ENCODE results near the gene KHDRBS2. TPM values are rescaled to one million over a fixed set of nuclear protein-coding genes. Genes with fewer than 3 reads are reported as not detected.

The KHDRBS2 gene
- polyA plus RNA-seq, 1 donor, result not detected

DNA sequence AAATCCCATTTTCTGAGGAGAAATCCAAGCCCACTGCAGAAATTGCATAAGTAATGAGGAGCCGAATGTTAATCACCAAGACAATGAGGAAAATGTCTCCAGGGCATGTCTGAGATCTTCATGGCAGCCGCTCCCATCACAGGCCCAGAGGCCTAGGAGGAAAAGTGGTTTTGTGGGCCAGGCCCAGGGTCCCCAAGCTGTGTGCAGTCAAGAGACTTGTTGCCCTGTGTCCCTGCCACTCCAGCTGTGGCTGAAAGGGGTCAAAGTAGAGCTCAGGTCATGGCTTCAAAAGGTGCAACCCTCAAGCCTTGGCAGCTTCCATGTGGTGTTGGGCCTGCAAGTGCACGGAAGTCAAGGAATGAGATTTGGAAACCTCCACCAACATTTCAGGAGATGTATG lies 276.6 kb downstream of the KHDRBS2 start:
- no peak for DNase-seq

DNA sequence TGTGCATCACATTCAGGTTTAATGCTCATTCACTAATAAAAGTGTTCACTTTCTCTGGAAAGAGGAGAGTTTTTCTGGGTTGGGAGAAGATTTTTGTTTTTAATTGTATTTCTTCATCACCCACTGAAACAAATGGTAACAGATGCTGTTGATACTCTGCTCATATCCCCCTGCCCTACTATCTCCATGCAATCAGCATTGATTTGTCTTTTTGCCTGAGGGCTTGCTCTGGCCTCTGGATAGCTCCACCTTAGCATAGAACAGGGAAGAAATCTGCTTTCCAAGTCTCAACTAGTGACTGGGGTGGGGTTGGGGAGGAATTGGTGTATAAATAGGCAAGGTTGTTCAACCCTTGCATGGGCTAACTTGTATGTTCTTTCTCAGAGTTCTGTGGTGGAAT lies 296.4 kb downstream of the KHDRBS2 start:
- no peak for DNase-seq

DNA sequence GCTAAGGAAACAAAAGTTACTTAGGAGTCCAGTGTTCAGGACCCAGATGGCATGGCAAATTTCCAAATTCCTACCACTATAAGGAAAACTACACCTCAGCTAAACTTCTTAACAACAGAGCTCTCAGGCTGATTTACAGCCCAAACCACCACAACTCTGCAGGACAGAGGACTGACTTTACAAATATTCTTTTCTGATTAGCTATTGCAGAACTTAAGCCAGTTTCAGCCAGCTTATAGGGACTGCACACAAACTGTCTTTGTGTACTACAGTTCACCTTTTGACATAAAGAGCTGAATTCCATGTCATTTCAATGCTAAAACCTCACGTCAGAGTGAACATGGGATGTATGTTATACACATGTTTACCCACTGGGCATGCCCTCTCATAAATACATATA lies 305.4 kb downstream of the KHDRBS2 start:
- DNase-seq, result no peak

DNA sequence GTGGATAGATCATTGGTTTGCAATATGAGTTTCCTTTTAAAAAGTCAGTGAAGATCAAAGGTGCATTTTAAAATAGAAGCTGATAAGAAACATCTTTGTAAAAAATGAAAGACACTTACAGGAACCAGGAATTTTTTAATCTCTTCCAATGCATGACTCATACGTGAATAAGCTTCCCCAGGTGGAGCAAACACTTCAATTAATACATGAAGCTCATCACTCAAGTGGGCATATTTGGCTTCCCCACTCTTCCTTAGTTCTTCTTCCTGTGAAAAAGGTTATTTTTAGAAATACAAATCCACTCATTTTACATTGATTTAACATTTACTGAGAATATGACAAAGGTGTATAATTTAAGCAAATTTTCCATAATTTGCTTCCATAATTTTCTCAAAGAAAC lies 308.1 kb downstream of the KHDRBS2 start:
- no peak for DNase-seq

DNA sequence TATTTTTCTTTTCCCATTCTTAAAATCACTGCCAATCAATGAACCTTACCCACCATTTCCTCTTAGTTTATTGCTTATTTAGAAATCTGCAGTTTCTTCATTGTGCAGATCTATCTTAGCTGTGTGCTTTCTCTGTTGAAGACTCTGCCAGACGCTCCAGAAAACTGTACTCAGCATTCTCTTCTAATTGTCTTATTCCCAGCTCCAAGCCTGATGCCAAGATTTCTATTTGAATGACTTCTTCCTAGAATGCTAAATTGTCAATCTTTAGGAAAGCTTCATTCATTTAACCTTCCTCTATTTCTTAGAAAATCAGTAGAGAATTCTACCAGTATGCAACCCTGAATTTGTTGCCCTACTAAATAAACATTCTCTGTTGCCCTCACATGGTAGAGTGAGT lies 308.9 kb downstream of the KHDRBS2 start:
- no peak for DNase-seq

DNA sequence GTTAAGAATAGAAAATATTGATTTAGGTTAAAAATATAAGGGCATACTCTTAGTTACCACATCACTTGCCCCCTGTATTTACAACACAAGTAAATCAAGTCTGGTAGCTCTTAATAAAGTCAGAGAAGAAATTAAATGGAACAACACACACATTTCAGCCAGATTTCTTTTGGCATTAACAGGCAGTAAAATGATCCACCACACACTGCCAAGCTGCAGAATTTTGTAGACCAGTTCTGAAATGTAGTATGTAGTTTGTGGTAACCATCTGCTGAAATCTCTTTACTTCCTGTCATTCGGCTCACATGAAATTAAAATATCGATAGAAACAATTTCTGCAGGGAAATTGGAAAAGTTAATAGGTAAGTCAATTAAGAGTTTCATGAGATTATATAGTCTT lies 326.8 kb downstream of the KHDRBS2 start:
- no peak for DNase-seq

DNA sequence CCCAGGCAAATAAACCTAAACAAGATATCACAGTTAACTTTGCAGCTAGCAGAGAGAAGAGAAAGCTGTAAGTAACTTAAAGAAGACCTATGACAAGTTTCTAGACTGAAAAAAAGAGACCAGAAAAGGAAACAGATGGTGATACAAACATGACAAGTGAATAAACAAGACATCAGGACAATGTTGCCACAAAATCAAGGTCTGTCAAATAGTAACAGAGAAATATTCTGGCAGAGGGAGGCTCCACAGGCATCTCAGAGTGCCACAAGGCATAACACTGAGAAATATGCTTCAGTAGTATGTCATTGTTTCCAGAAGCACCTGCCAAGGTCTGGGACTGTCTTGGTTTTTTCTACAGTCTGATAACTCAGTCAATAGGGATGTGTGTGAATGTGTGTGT lies 332.2 kb downstream of the KHDRBS2 start:
- peak; percentile 8 for DNase-seq

DNA sequence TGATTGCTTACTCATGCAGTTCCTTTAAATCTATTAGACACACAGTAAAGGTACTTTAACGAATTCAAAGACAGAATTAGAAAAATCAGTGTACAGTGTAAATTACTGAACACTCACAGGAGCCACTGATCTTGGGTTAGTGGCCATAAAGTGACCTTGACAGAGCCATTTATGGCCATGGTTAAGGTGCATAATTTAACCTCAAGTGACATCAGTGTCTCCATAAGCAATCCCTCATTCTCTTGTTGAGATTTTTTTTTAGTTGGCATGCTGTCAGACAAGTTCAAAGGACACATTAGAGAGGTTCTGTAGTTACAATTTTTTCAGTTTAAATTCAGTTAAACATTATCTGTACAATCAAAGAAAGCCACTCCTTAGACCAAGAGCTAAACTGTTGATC lies 334.4 kb downstream of the KHDRBS2 start:
- no peak for DNase-seq

DNA sequence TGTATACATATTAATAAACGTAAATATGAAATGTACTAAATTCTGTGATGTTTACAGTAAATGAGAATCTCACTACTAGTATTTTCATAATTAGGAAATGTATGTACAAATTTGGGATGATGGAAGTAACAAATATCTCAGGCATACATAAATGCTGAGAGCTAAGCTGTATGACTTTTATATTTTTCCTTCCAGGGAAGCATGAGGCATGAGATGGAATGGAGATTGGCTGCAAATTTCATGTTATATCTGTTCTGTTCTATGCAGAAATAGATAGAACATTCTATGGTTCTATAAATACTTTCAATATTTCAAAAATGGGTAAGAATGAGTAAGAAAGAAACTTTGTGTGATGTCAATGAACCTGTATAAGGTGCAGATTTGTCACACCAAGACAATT lies 335.2 kb downstream of the KHDRBS2 start:
- no peak for DNase-seq

DNA sequence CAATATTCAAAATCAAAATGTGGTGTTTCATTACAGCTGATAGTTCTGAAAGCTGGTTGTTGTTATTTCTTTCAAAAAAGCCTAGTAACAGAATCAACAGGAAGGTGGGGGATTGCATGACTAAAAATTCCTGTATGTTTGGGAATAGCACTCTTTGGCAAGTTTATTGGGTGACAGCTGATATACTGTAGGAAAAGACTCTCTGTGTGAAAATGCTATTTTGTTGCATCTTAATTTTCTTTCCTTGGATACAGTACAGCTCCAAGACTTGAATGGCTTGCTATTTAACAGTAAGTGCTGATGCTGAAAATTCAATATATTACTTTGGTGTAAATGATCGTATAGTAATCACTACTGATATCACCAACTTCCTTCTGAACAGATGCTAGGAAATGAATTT lies 336.1 kb downstream of the KHDRBS2 start:
- DNase-seq, result no peak

DNA sequence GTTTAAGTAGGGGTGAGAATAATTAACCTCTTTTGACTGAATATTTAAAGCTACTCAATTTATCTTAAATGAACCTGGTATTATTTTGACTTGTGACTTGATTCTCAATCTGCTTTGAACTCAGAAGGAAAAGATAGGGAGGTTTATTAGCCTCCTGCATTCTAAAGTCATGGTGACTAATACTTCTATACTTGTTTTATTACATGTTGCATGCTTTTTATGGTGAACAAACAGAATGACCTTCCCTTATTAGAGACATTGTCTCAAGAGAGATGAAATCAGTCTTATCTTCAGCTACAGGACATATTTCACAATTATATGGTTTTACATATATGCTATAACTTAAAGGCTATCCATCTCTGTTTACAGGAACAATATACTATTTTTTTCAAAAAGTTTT lies 336.9 kb downstream of the KHDRBS2 start:
- DNase-seq, result no peak

DNA sequence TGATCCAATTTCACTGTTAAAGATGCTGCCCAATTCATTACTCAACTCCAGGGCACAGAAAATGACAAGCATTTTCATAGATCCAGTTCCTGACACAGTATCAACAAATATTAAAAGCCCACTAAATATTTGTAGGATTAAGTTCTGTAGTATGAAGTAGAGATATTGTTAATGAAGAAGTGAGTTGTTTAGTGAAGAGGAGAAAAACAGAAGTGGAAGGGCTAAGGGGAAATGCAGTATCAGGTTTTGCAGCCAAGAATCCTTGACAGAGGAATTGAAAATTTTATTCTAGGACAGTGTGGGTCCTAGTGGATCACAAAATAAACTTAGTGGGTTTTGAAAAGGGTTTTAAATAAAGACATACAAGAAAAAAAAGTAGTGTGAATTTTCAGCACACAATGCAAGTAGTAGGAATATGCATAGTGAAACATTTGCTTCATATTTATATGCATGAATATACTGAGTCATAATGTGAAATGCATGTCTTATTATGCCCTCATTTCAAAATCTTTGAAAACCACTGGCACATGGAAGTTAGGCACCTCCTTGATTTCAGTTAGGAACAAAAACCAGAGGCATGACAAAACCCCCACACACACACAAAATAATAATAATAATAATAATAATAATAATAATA lies 338.6 kb downstream of the KHDRBS2 start:
- no peak for DNase-seq

DNA sequence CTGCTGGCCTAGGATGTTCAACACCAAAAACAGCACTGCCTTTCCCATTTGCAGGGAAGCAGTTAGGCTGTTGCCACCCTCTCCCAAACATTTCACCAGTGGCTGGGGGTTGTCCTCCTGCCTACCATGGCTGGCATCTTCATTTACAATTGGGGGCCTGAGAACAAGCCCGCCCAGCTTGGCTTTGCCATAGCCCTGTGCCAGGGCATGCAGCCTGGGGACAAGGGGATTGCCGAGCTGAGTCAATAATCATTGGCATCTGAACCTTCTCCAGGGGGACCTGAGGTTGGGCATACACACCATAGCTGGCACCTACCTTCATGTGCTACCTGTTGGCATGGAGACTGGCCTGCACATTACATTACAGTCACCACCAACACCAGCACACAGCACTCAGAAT lies 345.1 kb downstream of the KHDRBS2 start:
- no peak for DNase-seq

DNA sequence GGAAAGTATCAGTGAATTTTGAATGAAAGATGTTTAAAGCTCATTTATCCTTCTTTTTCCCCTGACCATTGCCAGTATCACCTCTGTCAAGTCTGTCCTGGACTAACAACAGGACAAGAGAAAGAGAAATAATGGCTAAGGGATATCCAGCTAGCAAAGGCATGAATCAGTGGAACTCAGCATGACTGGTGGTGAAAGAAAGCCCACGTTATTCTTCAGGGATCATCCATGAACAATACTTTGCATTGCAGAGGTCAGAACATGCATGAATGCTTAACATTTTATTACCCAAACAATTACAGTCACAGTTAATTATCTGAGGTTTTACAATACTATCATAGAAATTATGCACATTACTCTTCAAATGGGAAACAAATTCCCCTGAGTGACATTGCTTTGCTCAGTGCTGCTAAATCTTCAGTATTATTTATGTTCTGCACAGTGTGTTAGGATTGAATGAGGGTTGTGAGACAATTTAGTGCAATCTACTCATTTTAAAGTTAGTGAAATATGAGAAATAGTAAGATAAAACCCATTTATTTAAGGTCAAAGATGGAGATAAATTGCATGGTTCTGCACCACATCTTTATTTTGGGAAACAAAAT lies 350.7 kb downstream of the KHDRBS2 start:
- no peak for DNase-seq

DNA sequence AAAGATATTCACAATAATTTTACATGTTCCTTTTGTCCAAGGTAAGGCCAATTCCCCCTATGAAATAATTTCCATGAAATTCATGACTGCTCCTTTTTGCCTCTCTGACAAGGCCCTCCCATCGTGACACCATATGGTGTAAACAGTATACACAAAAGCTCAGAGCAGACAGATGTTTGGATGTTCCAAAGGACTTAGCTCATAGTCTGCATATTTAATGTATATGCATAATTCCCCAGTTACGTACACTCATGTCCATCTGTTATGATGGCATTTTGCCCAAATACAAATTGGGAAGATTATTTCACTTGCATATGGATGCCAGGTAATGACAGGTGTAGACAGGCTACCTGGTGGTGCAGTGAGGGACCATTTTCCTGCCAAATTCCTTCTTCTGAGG lies 376.5 kb downstream of the KHDRBS2 start:
- no peak for DNase-seq

DNA sequence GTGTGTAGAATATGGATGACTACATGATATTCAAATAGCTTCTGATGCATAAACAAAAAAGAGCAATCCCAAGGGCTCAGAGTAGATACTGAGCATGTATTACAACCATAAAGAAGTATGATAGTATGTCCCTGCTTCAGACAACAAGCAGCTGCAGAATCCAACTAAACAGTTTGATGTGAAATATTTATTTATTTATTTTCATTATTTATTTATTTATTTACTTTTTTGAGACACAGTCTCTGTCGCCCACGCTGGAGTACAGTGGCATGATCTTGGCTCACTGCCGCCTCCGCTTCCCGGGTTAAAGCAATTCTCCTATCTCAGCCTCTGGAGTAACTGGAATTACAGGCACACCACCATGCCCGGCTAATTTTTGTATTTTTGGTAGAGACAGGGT lies 384.3 kb downstream of the KHDRBS2 start:
- no peak for DNase-seq

DNA sequence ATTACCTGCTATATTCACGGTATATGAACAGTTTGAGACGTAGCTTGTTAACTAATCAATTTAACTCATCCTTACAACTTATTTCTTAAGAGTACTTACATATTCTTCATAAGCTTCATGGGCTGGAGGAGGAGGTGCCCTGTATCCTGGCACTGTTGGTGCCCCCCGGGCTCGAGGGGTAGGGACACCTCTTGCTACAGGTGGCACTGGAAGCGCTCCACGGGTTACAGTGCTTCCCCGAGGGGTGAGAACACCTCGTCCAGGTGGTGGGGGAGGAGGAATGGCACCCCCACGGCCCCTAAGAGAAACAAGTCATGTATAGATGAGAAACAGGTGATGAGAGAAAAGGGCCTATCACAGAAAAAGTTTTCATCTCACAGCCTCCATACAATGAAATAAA lies 391.5 kb downstream of the KHDRBS2 start:
- no peak for DNase-seq

DNA sequence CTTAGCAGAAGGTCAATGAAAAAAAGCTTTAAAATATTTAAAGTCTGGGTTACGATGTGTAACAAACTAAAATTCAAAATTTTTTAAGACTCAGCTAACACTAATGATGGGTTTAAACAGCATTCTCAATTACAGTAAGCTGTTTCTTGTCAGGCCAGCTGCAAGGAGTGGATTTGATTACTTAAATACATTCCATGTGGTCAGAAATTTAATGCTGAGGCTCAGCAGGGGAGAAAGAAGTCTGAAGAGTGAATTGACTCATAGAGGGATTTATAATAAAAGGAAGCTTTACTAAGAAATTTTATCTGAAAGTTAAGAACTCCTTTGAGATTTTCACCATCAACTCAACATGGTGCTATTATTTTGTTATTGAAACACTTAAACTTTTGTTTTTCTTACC lies 398.6 kb downstream of the KHDRBS2 start:
- no peak for DNase-seq

DNA sequence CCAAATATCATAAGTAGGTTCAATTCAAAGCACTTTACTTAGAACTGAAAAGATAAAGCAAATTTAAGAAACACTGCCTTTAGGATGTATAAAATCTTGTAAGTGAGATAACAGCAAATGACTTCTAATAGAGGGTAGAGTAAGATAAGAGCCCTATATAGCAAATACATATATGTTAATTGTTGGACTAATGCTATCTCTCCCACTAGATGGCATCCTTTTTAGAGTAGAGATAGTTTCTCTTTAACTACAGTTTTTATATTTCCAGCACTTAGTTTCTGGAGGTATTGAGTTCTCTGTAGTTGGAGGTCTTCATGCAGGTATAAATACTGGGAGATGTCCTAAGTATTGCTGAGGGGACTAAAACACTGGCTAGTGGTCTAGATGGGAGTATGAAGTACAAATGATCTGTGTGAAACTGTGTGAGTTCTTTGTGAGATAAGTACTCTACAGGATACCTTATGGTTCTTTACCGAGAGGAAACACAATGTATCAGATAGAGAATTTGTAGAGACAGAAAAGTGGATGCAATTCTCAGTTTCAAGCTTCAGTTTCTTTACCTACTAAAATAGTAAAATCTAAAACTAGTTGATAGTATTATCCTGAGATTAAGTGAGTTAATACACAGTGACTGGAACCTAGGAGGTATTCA lies 399.3 kb downstream of the KHDRBS2 start:
- no peak for DNase-seq

DNA sequence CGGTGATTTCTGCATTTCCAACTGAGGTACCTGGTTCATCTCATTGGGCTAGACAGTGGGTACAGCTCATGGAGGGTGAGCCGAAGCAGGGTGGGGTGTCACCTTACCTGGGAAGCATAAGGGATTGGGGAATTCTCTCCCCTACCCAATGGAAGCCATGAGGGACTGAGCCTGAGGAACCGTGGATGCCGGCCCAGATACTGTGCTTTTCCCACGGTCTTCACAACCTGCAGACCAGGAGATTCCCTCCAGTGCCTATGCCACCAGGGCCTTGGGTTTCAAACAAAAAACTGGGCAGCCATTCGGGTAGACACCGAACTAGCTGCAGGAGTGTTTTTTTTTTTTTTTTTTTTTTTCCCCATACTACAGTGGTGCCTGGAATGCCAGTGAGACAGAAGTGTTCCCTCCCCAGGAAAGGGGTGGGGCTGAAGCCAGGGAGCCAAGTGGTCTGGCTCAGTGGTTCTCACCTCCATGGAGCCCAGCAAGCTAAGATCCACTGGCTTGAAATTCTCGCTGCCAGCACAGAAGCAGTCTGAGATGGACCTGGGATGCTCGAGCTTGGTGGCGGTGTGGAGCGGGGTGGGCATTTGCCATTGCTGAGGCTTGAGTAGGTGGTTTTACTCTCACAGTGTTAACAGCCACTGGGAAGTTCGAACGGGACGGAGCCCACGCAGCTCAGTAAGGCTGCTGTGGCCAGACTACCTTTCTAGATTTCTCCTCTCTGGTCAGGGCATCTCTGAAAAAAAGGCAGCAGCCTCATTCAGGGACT lies 416.2 kb downstream of the KHDRBS2 start:
- no peak for DNase-seq

DNA sequence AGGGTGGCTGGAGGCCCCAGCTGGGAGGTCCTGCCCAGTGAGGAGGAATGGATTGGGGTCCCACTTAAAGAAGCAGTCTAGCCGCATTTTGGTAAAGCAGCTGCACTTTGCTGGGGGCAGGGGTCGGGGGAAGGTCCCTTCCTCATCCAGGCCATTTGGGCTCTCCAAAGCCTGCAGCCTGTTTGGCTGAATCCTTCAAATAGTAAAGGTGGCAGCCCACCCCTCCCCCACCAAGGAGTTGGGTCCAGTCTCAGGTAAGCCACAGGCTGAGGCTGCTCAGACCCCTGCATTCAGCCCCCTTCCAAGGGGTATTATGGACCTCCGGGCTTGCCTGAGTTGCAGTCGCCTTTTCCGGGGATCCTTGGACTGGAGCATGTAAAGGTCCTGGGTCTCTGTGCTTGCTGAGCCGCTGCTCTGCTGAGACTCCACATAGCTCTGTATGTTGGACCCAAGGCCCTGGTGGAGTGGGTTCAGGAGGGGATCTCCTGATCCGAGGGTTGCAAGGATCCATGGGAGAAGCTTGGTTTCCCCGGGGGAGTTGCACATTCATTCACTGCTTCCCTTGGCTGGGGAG lies 417.4 kb downstream of the KHDRBS2 start:
- no peak for DNase-seq

DNA sequence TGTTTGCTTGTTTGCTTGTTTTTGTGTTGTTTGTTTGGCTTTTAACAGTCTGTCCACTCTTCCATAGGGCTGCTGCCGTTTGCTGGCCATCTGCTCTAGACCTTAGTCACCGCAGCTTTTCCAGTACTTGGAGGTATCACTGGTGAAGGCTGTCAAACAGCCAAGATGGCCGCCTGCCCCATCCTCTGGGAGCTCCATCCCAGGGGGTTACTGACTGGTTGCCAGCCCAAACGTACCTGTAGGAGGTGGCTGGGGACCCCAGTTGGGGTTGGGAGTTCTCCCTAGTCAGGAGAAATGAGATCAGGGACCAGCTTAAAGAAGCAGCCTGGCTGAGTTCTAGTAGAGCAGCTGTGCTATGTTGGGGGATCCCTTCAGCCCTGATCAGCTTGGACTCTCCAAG lies 418.4 kb downstream of the KHDRBS2 start:
- DNase-seq, result no peak

DNA sequence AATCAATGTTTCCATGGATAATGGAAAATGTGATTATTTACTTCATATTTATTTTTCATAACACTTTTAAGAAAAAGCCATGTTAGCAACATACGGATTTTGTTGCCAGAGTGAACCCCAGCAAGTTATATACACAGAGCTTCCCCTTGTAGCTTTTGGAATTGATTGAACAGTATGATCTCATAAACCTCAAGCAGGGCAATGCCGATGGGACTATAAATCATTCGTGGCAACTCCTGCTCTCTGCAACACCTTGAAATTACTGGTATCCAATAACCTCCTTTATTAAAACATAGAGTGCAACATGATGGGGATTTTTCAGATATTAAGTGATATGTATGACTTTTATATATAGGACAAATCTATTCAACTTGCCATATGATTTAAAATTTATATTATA lies 428.5 kb downstream of the KHDRBS2 start:
- DNase-seq, result no peak

All from hindlimb muscle (tissue), 1 donor.